Measurements from ENCODE around the gene PPFIA2.

DNA sequence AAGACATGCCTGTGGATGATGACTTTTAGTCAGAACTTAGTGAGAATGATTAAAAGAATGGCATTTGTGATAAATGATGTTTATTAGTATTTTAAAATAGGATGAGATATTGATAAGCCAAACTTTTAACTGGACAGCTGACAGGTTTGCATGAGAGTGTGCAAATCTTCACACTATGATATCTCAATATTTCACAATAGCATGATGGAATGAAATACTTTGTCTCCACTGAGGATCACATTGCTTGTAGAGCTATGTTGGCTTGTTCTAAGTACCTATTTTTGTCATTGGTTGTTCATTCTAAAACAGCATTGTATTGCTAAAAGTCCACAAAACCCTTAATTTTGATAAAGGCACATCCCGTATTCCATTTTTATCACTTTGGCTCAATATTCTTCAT is 359.1 kb downstream of the PPFIA2 start:
- no peak for TF ChIP-seq POLR2A (IDR thresholded peaks at IDR 0.05)
- TF ChIP-seq, protein P1, sequence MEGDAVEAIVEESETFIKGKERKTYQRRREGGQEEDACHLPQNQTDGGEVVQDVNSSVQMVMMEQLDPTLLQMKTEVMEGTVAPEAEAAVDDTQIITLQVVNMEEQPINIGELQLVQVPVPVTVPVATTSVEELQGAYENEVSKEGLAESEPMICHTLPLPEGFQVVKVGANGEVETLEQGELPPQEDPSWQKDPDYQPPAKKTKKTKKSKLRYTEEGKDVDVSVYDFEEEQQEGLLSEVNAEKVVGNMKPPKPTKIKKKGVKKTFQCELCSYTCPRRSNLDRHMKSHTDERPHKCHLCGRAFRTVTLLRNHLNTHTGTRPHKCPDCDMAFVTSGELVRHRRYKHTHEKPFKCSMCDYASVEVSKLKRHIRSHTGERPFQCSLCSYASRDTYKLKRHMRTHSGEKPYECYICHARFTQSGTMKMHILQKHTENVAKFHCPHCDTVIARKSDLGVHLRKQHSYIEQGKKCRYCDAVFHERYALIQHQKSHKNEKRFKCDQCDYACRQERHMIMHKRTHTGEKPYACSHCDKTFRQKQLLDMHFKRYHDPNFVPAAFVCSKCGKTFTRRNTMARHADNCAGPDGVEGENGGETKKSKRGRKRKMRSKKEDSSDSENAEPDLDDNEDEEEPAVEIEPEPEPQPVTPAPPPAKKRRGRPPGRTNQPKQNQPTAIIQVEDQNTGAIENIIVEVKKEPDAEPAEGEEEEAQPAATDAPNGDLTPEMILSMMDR (IDR thresholded peaks at IDR 0.05) = no peak
- no peak for TF ChIP-seq POLR2AphosphoS5 (IDR thresholded peaks at IDR 0.05)
